ENCODE results near the gene CCDC88C.

- TF ChIP-seq CTCF (IDR thresholded peaks at IDR 0.05; ENCODE audit: insufficient read depth, low read depth, low read length), result no peak
- TF ChIP-seq EZH2 (IDR thresholded peaks at IDR 0.05; ENCODE audit: insufficient read depth, low read length), result no peak
These were observed 19.5 kb downstream of the CCDC88C start for GRCh38 chr14:91397965-91398591.
